Duodenal mucosa (tissue), 2 donors: Measurements from ENCODE around the gene CHCHD3.

Source experiments
- H3K27ac ChIP-seq: one replicate; pipeline ENCODE4 v1.7.0; 2013; ENCODE audit warnings: low read depth, low read length
- H3K27me3 ChIP-seq, 2 donors: one replicate each; pipeline ENCODE4 v1.7.0; 2013; ENCODE audit warnings: low read length in 2 of 2, control low read depth in 1 of 2; ENCODE audit not compliant: insufficient read depth in 2 of 2, control insufficient read depth in 1 of 2
- H3K36me3 ChIP-seq, 2 donors: one replicate each; pipeline ENCODE4 v1.7.0; 2013; ENCODE audit warnings: low read length in 2 of 2, control low read depth in 1 of 2; ENCODE audit not compliant: insufficient read depth in 2 of 2, control insufficient read depth in 1 of 2
- H3K4me1 ChIP-seq, 2 donors: one replicate each; pipeline ENCODE4 v1.7.0; 2013; ENCODE audit warnings: low read length in 2 of 2, control low read depth in 1 of 2; ENCODE audit not compliant: insufficient read depth in 2 of 2, control insufficient read depth in 1 of 2
- H3K4me3 ChIP-seq, 2 donors: one replicate each; pipeline ENCODE4 v1.7.0; 2013; ENCODE audit warnings: low read length in 2 of 2, low read depth in 1 of 2
- H3K9ac ChIP-seq, 2 donors: one replicate each; pipeline ENCODE4 v1.7.0; 2013; ENCODE audit warnings: low read length in 2 of 2, low read depth in 1 of 2
- H3K9me3 ChIP-seq, 2 donors: one replicate each; pipeline ENCODE4 v1.7.0; 2013; ENCODE audit warnings: low read length in 2 of 2, control low read depth in 1 of 2; ENCODE audit not compliant: control insufficient read depth in 1 of 2

The CHCHD3 gene

DNA sequence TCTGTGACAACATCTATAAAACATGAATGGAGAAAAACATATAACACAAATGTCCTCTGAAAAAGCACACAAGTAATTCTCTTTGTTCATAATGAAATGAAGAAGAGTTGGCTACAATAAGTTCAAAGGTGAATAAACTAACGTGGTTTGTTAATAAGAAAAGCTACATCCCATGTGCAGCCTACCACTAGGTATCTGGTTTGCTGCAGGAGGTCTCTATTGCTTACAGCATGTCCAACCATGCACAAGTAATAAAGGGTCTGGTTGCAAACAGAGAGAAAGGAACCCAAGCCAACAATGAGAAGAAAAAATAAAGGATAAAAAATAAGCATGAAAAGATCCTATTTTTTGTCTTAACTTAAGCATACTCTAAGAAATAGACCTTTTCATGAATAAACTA is 139.2 kb downstream of the CHCHD3 start:
- no peaks in the 10 kb centered on the region for H3K4me1 ChIP-seq
- no peak overlapping the region for H3K4me3 ChIP-seq
- H3K36me3 ChIP-seq: no peaks in the 10 kb centered on the region
- no peaks in the 10 kb centered on the region for H3K9me3 ChIP-seq
- no peak overlapping the region for H3K27ac ChIP-seq
- H3K27me3 ChIP-seq: no peaks in the 10 kb centered on the region
- H3K9ac ChIP-seq: no peak overlapping the region

DNA sequence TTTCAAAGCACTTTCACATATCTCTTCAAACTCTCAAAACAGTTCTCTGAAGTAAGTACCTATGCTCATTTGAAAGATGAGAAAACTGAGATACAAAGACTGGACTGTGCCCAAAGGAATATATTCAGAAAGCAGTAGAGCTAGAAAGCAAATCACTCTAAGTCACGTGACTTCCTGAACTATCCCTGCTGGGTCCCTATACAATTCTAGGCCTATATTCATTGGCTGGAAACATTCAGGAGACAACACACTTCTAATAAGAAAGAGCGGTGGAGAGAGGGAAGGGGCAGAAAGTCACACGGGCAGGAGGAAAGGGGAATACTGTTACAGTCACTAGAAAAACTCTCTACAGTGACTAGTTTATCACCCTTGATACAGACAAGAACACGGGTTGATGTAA is 140.0 kb downstream of the CHCHD3 start:
- Histone ChIP-seq H3K4me3 (no peak overlapping the region), H3K9me3 (no peaks in the 10 kb centered on the region), H3K4me1 (no peaks in the 10 kb centered on the region), H3K27me3 (no peaks in the 10 kb centered on the region), H3K9ac (no peak overlapping the region), H3K27ac (no peak overlapping the region), H3K36me3 (no peaks in the 10 kb centered on the region)

DNA sequence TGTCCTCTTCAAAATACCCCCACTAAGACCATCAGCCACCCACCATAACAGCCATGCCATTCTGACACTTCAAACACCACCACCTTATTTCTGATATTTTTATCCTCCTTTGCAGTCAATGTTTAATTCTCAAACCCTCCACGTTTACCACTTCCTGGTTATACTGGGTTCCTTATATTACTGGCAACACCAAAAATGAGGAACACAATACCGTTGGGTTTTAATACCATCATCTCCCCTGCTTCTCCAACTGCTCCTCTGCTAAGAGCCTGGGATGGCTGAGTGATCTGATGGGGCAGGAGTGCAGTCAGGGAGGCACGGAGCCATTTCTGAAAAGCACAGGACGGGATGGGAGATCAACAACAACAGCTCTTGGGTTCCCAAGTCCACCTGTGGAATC is 140.5 kb downstream of the CHCHD3 start:
- Histone ChIP-seq H3K27ac (no peak overlapping the region), H3K9ac (no peak overlapping the region), H3K27me3 (no peaks in the 10 kb centered on the region), H3K4me1 (no peaks in the 10 kb centered on the region), H3K9me3 (no peaks in the 10 kb centered on the region), H3K4me3 (no peak overlapping the region), H3K36me3 (no peaks in the 10 kb centered on the region)

DNA sequence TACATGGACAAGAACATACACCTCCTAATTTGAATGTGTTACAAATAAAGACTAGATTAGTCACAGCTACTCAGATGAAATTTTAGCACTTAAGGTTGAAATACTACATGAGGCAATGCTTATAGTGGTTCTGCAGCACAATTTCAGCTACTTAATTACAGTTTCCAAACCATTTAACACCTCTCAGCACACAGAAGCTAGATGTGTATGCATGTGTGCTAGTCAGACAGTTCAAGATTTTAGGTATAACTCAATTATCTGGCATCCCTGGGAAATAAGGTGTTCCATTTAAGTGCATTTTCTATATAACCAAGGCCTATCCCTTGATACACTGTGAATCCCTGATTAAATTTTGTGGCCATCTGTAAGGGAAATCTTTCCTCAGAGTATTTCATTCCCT is 141.8 kb downstream of the CHCHD3 start:
- Histone ChIP-seq H3K27ac (no peak overlapping the region), H3K4me3 (no peak overlapping the region), H3K9ac (no peak overlapping the region), H3K4me1 (no peaks in the 10 kb centered on the region), H3K27me3 (no peaks in the 10 kb centered on the region), H3K9me3 (peaks cover 7% of the 10 kb centered on the region in 2 donors), H3K36me3 (peaks cover 3 to 7% of the 10 kb centered on the region in 2 donors)

GRCh38 chr7:132939495-132939894 is 142.4 kb downstream of the CHCHD3 start:
- H3K36me3 ChIP-seq: peaks cover 3 to 7% of the 10 kb centered on the region in 2 donors
- H3K27ac ChIP-seq: no peak overlapping the region
- no peaks in the 10 kb centered on the region for H3K27me3 ChIP-seq
- peaks cover 7% of the 10 kb centered on the region in 2 donors for H3K9me3 ChIP-seq
- no peaks in the 10 kb centered on the region for H3K4me1 ChIP-seq
- no peak overlapping the region for H3K9ac ChIP-seq
- H3K4me3 ChIP-seq: no peak overlapping the region

GRCh38 chr7:132937286-132937685 is 144.6 kb downstream of the CHCHD3 start:
- peaks cover 7% of the 10 kb centered on the region in 2 donors for H3K9me3 ChIP-seq

GRCh38 chr7:132935608-132936007 is 146.3 kb downstream of the CHCHD3 start:
- Histone ChIP-seq H3K4me1 (no peaks in the 10 kb centered on the region), H3K4me3 (no peak overlapping the region), H3K27ac (no peak overlapping the region), H3K27me3 (no peaks in the 10 kb centered on the region), H3K9ac (no peak overlapping the region), H3K36me3 (peaks cover 3 to 7% of the 10 kb centered on the region in 2 donors), H3K9me3 (peaks cover 7% of the 10 kb centered on the region in 2 donors)

More at GRCh38 chr7:132937286-132937685, 144.6 kb downstream of the CHCHD3 start:
- H3K4me1 ChIP-seq: no peaks in the 10 kb centered on the region
- peaks cover 3 to 7% of the 10 kb centered on the region in 2 donors for H3K36me3 ChIP-seq
- H3K4me3 ChIP-seq: no peak overlapping the region
- no peak overlapping the region for H3K27ac ChIP-seq
- H3K9ac ChIP-seq: no peak overlapping the region
- no peaks in the 10 kb centered on the region for H3K27me3 ChIP-seq

DNA sequence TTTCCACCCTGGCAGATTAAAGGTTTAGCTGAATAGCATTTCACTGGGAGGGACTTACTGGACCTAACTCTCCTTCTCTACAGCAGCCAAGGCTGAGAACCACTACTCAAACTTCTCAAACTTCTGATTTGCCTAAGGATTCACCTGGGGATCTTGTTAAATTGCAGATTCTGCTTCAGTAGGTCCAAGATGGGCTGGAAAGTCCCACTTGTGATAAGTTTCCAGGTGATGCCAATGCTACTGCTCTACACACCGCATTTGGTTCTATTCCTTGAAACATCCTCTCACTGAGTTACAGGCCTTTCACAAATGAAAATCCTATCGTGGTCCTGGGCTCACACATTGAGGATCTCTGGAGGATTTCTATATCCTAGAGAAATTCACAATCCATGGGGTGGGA is 147.9 kb downstream of the CHCHD3 start:
- peaks cover 3 to 10% of the 10 kb centered on the region in 2 donors for H3K36me3 ChIP-seq
- H3K9ac ChIP-seq: no peak overlapping the region
- no peak overlapping the region for H3K4me3 ChIP-seq
- peaks cover 7% of the 10 kb centered on the region in 2 donors for H3K9me3 ChIP-seq
- H3K4me1 ChIP-seq: peaks cover 0 to 4% of the 10 kb centered on the region in 2 donors
- H3K27ac ChIP-seq: no peak overlapping the region
- H3K27me3 ChIP-seq: no peaks in the 10 kb centered on the region

GRCh38 chr7:132933072-132933458 is 148.8 kb downstream of the CHCHD3 start:
- peaks cover 7% of the 10 kb centered on the region in 2 donors for H3K9me3 ChIP-seq
- H3K36me3 ChIP-seq: peaks cover 3 to 10% of the 10 kb centered on the region in 2 donors
- no peak overlapping the region for H3K27ac ChIP-seq
- peaks cover 0 to 4% of the 10 kb centered on the region in 2 donors for H3K4me1 ChIP-seq
- H3K4me3 ChIP-seq: no peak overlapping the region
- no peaks in the 10 kb centered on the region for H3K27me3 ChIP-seq
- no peak overlapping the region for H3K9ac ChIP-seq

DNA sequence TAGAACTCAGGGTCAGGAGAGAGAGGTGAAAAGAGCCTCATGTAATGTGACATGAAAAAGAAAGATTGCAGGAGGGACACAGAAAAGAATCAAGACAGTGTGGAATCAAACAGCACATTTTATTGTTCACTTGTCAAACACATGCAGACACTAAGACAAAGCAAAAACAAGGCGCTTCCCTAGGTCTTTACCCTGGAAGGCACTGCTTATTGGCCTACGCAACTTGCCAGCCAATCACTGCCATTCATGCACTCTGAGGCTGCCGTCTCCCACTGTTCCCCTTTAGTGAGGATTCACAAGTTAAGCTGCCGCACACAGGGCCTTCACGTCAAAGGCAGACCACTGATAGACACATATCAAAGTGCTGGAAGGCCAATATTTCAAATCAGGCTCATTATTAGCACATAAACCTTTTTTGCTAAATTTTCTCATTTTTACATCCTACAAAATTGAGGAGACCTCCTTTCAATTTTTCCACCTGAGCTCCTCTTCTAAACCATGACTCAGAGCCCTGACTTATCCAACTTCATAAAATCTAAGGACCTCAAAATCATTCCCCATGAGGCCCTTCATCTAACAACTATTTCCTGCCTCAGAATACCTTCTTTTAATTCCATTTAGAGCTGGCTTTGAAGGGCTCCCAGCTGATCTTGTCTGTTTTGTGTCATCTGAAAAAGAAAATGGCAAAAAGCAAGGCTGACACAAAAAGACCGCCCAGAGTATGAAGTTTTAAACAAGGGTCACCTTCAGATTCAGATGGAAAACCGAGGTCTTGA is 149.4 kb downstream of the CHCHD3 start:
- Histone ChIP-seq H3K4me1 (peaks cover 0 to 4% of the 10 kb centered on the region in 2 donors), H3K9me3 (peaks cover 7% of the 10 kb centered on the region in 2 donors), H3K27ac (no peak overlapping the region), H3K9ac (no peak overlapping the region), H3K27me3 (no peaks in the 10 kb centered on the region), H3K4me3 (no peak overlapping the region), H3K36me3 (peaks cover 3 to 10% of the 10 kb centered on the region in 2 donors)
